NOMO-1 treated with DMSO at 0.1 percent for 48 hours (cell line): Measurements from ENCODE around the gene CFAP61.

Experiments used
- DNase-seq: peaks from one replicate; lab custom pipeline; 2025; ENCODE audit not compliant: unreplicated experiment; lab: John Stamatoyannopoulos, UW

Gene CFAP61

GRCh38 chr20:20358801-20359200 lies 306.5 kb downstream of the CFAP61 start:
- no peak for DNase-seq

- no peak for DNase-seq
Measured at GRCh38 chr20:20359628-20360027, 307.3 kb downstream of the CFAP61 start.

GRCh38 chr20:20360464-20360863 lies 308.1 kb downstream of the CFAP61 start:
- peak; percentile 64 for DNase-seq

GRCh38 chr20:20362774-20363433 lies 310.6 kb downstream of the CFAP61 start:
- DNase-seq = no peak

- no peak for DNase-seq
Measured at GRCh38 chr20:20363434-20363798, 311.1 kb downstream of the CFAP61 start.

DNA sequence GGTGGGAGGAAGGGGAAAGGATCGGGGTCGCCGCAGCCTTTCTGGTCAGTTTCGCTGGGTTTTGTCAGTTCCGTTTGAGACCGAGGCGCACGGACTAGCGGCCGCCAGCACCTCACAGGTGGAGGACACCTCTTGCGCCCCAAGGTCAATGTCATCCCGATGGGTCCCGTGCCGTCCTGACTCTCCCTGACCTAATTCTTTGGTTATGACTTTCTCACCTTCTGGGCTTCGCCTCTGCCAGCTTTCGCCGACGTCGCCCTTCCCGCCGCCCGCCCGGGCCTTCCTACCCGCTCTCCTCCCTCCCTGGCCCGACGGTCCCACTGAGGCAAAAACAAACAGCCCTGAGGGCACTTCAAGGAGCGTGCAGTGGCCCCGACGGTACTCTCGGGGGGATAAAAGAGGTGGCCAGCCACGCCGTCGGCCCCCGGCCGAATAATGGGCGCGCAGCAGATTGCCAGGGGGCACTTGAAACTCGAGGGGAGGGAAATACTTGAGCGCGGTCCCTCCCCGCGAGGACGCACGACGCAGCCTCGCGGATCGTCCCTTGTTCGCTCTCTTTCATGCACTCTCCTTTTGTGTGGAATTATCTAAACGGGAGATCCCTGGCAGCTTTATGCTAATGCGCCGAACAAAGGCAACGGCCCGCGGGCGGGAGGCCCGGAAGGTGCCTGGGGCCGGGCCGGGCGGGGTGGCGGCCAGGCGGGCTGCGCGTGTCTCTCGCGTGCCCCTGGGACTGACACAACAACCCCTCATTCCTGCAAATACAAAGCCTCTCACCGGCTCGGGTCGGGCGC lies 311.7 kb downstream of the CFAP61 start:
- DNase-seq = no peak

DNA sequence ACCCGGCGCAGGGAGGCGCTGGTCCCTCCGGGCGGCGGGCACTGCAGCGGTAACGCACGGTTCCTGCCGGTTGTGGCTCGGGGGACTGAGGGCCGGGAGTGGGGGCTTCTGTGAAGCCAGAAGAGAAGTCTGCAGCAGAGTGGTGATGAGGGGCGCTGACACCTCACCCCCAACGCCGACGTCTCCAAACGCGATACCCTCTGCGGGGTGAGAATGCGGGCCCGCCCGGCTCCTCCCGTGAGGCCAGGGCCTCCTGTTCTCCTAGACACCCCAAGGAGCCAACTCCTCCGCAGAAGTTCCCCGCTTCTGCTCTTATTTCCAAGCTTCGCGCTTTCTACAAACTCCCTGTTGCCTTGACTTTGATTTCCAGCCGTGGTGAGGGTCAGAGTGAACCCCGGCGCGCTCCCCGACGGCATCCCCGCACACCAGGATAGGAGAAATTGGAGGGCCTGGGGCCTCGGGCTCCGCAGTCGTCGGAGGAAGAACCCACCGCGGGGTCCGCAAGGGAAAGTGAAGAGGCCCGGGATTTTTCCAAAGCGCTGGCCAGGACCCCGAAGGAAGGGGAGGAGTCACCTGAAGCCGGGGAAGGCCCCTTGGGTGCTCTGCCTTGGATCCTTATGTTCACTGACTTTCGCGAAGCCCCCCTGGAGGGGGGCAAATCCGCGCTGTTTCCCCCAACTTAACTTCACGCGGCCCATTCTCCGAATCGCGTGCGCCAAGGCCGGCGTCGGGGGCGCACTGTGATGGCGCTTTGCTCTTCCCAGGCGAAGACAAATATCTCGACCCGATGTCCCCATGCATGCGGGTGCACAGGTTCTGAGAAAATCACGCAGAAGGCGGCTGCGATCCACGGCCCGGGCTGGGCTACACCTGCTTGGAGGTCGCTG lies 312.5 kb downstream of the CFAP61 start:
- DNase-seq = no peak

DNA sequence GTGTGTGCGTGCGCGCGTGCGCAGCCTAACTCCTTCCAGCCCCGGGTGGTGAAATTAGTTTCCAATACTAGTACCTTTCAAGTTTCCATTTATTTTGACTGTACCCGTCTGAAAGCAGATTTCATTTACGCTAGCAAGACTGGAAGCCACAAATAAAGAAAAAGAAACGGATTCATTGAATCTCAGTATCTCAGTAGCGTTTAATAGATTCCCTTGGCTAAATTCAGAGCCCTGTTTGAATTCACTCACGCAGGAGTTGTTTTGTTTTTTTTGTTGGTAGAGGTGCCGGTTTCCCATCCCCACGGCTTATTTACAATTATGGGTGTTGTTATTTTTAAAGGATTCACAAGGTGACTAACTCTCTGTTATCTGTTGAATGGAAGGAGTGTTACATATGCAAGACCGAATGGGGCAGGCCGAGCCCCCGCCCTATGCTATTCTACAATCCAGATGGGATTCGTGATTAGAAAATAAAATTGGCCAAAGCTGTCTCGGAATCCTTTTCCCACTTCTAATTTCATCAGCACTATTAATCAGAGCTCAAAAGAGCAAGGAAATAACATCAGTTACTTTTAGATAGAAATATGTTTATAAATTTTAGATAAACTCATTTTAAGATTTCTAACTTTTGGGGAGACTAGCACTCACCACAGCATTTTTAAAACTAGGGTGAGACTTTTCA lies 313.3 kb downstream of the CFAP61 start:
- no peak for DNase-seq

DNA sequence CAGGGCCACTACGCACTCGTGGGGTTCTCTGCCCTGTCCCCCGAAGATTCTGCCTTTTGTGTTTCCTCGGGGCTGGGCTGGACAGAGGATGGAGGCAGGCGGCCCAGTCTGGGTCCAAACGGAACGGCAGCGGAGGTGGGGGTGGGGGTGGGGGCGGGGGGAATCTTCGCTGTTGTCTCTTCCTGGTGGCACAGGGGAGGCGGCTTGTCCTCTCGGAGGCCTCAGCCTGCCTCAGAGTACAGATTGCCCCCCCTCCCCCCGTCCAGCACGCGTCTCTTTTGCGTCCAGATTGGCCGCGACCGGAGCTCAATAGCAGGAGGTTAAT lies 314.2 kb downstream of the CFAP61 start:
- DNase-seq = no peak

DNA sequence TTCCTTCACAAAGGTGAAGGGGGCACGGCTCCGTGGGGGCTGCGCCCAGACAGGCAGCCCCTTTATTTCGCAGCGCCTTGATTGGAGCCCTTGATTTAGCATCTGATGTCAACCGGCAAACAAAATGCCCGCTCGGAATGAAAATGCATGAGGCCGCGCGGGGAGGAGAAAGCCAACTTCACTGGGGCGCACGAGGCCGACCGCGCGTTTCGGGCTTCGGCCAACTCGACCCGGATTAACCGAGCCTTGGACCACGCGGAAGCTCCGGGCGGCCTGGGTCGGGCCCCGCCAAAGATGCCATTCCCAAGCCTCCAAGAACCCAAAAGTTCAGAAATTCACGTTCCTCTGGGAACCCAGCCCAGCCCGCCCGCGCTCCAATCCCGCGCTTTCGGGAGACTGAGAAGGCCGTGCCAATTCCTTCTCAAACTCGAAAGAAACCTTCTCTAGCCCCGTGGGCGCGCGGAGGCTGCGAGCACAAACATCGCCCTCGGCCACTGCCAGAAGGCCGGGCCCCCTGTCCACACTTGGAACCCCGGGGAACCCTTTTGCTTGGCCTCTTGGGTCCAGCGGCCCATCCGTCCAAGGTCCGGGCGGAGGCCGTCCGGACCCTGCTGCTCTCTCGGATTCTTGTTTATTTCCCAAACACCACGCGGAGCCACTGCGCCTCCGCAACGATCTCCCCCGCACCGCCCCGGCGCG lies 314.7 kb downstream of the CFAP61 start:
- no peak for DNase-seq

GRCh38 chr20:20367575-20368417 lies 315.5 kb downstream of the CFAP61 start, which contains the start of gene INSM1:
Gene INSM1, plus strand, starts transcription at chr20:20368104. Its CDS starts 164 bp downstream, at chr20:20368268.
- DNase-seq = peak; percentile 41

- DNase-seq = no peak
Measured at GRCh38 chr20:20368418-20369249, 316.3 kb downstream of the CFAP61 start.

- DNase-seq = no peak
Measured at GRCh38 chr20:20369250-20370093, 317.1 kb downstream of the CFAP61 start.

DNA sequence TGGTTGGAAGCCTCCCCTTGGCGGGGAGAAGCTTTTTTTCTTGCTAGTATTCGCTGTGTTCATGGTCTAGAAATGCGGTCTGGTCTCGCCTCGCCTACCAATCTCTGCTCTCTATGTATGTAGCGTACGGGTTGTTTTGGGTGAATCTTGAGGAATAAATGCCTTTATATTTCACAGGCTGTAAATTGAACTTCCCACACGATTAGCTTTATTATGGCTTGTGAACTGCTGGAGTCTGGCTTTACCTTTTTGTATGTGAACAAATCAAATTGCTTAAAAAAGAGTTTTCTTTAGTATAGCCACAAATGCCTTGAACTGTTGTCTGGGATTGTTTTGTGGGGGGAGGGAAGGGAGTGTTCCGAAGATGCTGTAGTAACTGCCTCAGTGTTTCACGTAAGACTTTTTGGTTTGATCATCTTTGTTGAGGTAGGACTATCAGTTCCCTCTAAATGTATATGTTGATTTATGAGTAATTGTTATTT lies 317.8 kb downstream of the CFAP61 start:
- DNase-seq = peak; percentile 22

- no peak for DNase-seq
Measured at GRCh38 chr20:20371083-20371482, 318.8 kb downstream of the CFAP61 start.

DNA sequence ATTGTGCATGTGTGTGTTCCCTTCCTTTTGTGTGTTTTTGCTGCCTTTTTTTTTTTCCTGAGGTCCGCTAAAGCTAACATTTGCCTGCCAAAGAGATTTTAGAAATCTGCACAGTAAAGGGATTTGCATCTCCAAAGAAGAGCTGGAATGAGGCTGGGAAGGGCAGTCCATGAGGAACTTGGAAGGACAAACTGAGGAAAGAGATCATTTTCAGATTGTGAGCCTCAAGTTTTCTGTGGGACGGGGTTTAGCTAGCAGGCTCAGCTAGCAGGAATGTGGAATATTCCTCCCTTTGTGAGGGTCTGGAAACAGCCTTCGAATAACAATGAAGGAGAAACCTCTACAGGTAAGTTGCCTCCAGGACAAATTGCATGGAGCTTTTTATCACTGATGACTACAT lies 319.3 kb downstream of the CFAP61 start:
- no peak for DNase-seq

- no peak for DNase-seq
Measured at GRCh38 chr20:20373091-20373571, 320.8 kb downstream of the CFAP61 start.

DNA sequence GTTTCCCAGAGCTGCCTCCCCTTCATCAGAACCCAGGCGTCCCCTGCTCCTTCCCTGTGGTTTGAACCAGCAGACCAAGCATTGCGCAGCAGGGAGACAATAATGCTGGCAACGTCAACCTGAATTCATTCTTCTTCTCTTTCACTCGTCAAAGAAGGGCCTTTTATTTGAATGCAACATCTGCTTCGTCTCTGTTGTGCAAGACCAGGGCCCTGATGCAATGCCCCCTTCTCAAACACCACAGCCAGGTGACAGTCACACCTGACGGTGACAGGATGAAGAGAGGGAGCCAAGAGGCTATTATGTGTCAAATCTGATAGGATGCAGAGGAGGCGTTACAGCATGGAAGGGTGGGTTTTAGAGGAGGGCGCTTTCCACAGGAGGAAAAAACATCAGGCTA lies 323.5 kb downstream of the CFAP61 start:
- DNase-seq = no peak
